Progenitor cell of endocrine pancreas (in vitro differentiated cells): Measurements from ENCODE around the gene SNURF. TPM values are rescaled to one million over a fixed set of nuclear protein-coding genes. Genes with fewer than 3 reads are reported as not detected.
"Not testable (repeated sequence)": the region's sequence is repeated elsewhere in the genome, so short reads cannot be mapped to it uniquely, and the experiment has no call there.

Experiments
- DNase-seq: peaks from one replicate; pipeline ENCODE4 v3.0.0; 2021; ENCODE audit warnings: low spot score; ENCODE audit not compliant: unreplicated experiment
- H3K27ac Mint-ChIP-seq: 2 replicates; pipeline ENCODE4 v1.8.0; 2021; ENCODE audit warnings: mild to moderate bottlenecking, moderate library complexity, mixed read lengths
- H3K27me3 Mint-ChIP-seq: 2 replicates; pipeline ENCODE4 v1.8.0; 2021; ENCODE audit warnings: mixed read lengths
- H3K36me3 Mint-ChIP-seq: 2 replicates; pipeline ENCODE4 v1.8.0; 2022; ENCODE audit warnings: mixed read lengths; ENCODE audit not compliant: insufficient read depth
- H3K4me1 Mint-ChIP-seq: 2 replicates; pipeline ENCODE4 v1.8.0; 2021; ENCODE audit warnings: low read depth, mixed read lengths
- H3K4me3 Mint-ChIP-seq: 2 replicates; pipeline ENCODE4 v1.8.0; 2021; ENCODE audit warnings: low read depth, mild to moderate bottlenecking, moderate library complexity, mixed read lengths
- H3K9me3 Mint-ChIP-seq: 2 replicates; pipeline ENCODE4 v1.8.0; 2021; ENCODE audit warnings: low read depth, mixed read lengths
- CTCF ChIP-seq: fragments of 200-600 bp; sonication (generic); IDR thresholded peaks from one replicate; pipeline ENCODE4 v1.5.0; 2021; ENCODE audit warnings: antibody characterized with exemption, mild to moderate bottlenecking; ENCODE audit not compliant: unreplicated experiment
- total RNA-seq: library from RNA; stranded (reverse); gene quantifications from 2 replicates; pipeline ENCODE4 v1.2.1, GENCODE V29; 2021

Gene SNURF
- total RNA-seq, 1 donor from 2014 or later: 16.9 TPM

DNA sequence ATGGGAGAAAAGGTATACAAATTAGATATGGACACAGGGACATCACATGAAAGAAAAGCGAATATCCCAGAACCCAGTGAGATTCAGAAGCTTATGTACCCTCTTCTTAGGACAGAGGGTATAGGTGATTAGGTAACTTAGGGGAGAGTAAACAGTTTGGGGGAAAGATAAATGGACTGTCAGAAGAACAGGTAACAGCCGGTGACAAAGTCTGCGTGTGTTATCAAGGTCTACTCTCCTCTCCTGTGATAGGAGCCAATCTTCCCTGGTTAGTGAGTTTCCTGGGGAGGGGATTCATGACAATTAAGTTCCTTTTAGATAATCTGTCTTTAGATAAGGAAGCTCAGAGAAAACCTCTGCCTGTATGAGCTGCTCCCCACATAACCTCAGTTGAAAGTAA, 30.6 kb upstream of the SNURF start:
- Mint-ChIP-seq H3K9me3 (peaks cover 10% of the 10 kb centered on the region), H3K4me1 (peaks cover 13% of the 10 kb centered on the region), H3K27me3 (no peaks in the 10 kb centered on the region), H3K27ac (no peak overlapping the region), H3K4me3 (no peak overlapping the region), H3K36me3 (no peaks in the 10 kb centered on the region)
- no peak for TF ChIP-seq CTCF
- DNase-seq: no peak

DNA sequence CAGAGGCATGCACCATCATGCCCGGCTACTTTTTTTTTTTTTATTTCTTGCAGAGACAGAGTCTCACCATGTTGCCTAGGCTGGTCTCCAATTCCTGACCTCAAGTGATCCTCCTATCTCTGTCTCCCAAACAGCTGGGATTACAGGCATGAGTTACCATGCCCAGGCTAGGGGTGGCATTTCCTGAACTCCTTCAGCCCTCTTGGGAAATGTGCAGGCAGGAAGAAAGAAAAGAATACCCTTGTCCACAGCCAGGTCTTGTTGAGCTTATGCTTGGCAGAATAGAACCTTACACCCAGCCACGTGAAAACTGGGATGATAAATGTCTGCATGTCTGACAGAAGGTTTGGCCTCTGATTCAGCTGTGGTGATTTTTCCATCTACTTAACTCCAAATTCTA, 30.2 kb upstream of the SNURF start:
- no peak overlapping the region for H3K4me3 Mint-ChIP-seq
- no peaks in the 10 kb centered on the region for H3K27me3 Mint-ChIP-seq

DNA sequence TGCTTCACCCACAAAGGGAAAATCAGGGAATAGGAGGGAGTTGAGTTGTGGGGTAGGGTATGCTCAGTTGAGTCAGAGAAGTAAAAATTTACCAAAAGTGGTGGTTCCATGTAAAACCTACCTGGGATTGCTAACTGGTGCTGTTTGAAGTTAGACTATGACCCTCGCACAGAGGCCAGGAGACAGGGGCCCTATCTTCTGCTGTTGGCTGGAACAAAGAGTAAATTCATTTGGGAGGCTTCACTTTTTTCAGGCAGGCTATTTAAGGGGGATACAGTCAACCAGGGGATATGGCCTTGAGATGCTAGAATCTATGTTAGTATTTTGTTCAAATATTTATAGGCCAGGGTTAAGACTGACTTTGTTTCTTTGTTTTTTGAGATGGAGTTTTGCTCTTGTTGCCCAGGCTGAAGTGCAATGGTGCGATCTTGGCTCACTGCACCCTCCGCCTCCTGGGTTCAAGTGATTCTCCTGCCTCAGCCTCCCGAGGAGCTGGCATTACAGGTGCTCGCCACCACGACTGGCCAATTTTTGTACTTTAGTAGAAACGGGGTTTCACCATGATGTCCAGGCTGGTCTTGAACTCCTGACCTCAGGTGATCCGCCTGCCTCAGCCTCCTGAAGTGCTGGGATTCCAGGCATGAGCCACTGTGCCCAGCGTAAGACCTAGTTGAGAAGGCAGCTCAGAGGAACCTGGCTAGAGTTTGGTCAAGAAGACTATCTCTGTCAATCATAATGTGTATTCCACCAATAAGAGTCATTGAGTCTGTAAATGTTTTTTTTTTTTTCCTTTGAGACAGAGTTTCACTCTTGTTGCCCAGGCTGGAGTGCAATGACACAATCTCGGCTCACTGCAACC, 22.7 kb upstream of the SNURF start:
- H3K27ac Mint-ChIP-seq, H3K27me3 Mint-ChIP-seq, H3K4me1 Mint-ChIP-seq, DNase-seq, H3K4me3 Mint-ChIP-seq, H3K36me3 Mint-ChIP-seq: not testable (repeated sequence)
- peaks cover 11% of the 10 kb centered on the region for H3K9me3 Mint-ChIP-seq

More for the DNA sequence above, 30.2 kb upstream of the SNURF start:
- Mint-ChIP-seq H3K9me3 (peaks cover 10% of the 10 kb centered on the region), H3K36me3 (no peaks in the 10 kb centered on the region), H3K4me1 (peaks cover 11% of the 10 kb centered on the region), H3K27ac (no peak overlapping the region)
- TF ChIP-seq CTCF: no peak
- DNase-seq: no peak

GRCh38 chr15:24933716-24934115, 21.1 kb upstream of the SNURF start:
- peaks cover 5% of the 10 kb centered on the region for H3K36me3 Mint-ChIP-seq
- TF ChIP-seq CTCF: no peak
- no peaks in the 10 kb centered on the region for H3K4me1 Mint-ChIP-seq
- no peak for DNase-seq
- no peak overlapping the region for H3K27ac Mint-ChIP-seq
- H3K9me3 Mint-ChIP-seq: peaks cover 6% of the 10 kb centered on the region
- H3K27me3 Mint-ChIP-seq: no peaks in the 10 kb centered on the region
- H3K4me3 Mint-ChIP-seq: no peak overlapping the region

GRCh38 chr15:24938224-24938623, 16.6 kb upstream of the SNURF start:
- not testable (repeated sequence) for H3K36me3 Mint-ChIP-seq, H3K27ac Mint-ChIP-seq, H3K4me3 Mint-ChIP-seq, DNase-seq, H3K4me1 Mint-ChIP-seq, H3K9me3 Mint-ChIP-seq, H3K27me3 Mint-ChIP-seq

GRCh38 chr15:24940236-24940635, 14.6 kb upstream of the SNURF start:
- Mint-ChIP-seq H3K27me3 (no peaks in the 10 kb centered on the region), H3K36me3 (peaks cover 2% of the 10 kb centered on the region), H3K4me3 (no peak overlapping the region), H3K9me3 (peaks cover 9% of the 10 kb centered on the region), H3K27ac (no peak overlapping the region), H3K4me1 (peaks cover 2% of the 10 kb centered on the region)
- DNase-seq: no peak
- no peak for TF ChIP-seq CTCF
